Heart left ventricle (tissue), 16 donors: ENCODE measurements around the gene MKI67. TPM values are rescaled to one million over a fixed set of nuclear protein-coding genes. Genes with fewer than 3 reads are reported as not detected.

Experiments used
- ATAC-seq, 4 donors: fragments of 200-7000 bp; cut with Tn5 transposase; one replicate each; pipeline ENCODE4 v1.9.1; 2020 to 2022; ENCODE audit warnings: moderate library complexity in 4 of 4, mild to moderate bottlenecking in 3 of 4, moderate number of reproducible peaks in 1 of 4
- DNase-seq, 5 donors: peaks; one replicate each; pipeline ENCODE4 v3.0.0-alpha.2; 2020
- H3K27ac ChIP-seq, 12 donors: fragments of 200-600 bp; sonication (generic) in 4 of 12; one replicate each; pipeline versions ENCODE4 v1.5.0 to v1.8.0; 2016 to 2022; ENCODE audit warnings: mild to moderate bottlenecking in 2 of 12
- H3K27me3 ChIP-seq, 9 donors: fragments of 200-600 bp; sonication (generic) in 2 of 9; one replicate each; pipeline versions ENCODE4 v1.5.1 to v1.8.0; 2016 to 2022; ENCODE audit warnings: mild to moderate bottlenecking in 3 of 9
- H3K36me3 ChIP-seq, 9 donors: fragments of 200-600 bp; sonication (generic) in 2 of 9; one replicate each; pipeline versions ENCODE4 v1.5.0 to v1.8.0; 2018 to 2022; ENCODE audit warnings: mild to moderate bottlenecking in 2 of 9
- H3K4me1 ChIP-seq, 12 donors: fragments of 200-600 bp; sonication (generic) in 4 of 12; one replicate each; pipeline versions ENCODE4 v1.5.0 to v1.8.0; 2016 to 2022; ENCODE audit warnings: mild to moderate bottlenecking in 3 of 12
- H3K4me3 ChIP-seq, 12 donors: fragments of 200-600 bp; sonication (generic) in 4 of 12; one replicate each; pipeline versions ENCODE4 v1.5.0 to v1.8.0; 2017 to 2022; ENCODE audit warnings: mild to moderate bottlenecking in 9 of 12, moderate library complexity in 4 of 12
- H3K9me3 ChIP-seq, 12 donors: fragments of 200-600 bp; sonication (generic) in 4 of 12; one replicate each; pipeline versions ENCODE4 v1.5.0 to v1.8.0; 2016 to 2022; ENCODE audit warnings: mild to moderate bottlenecking in 1 of 12
- CTCF ChIP-seq, 12 donors: fragments of 200-600 bp; sonication (generic) in 4 of 12; IDR thresholded peaks; one replicate each; pipeline versions ENCODE4 v1.5.0 to v1.8.0; 2018 to 2022; ENCODE audit warnings: antibody characterized with exemption in 12 of 12, mild to moderate bottlenecking in 5 of 12
- POLR2A ChIP-seq, 2 donors: fragments of 450-650 bp; IDR thresholded peaks; one replicate each; pipeline ENCODE4 v1.6.1; 2017; ENCODE audit warnings: antibody characterized with exemption in 2 of 2, mild to moderate bottlenecking in 2 of 2, moderate library complexity in 2 of 2
- WGBS, 4 donors: extraction: QIAGEN DNeasy Blood & Tissue Kit in 2 of 4; methylation state at CpG; one replicate each; pipeline versions ENCODE4 v1.1.5 to v1.1.7; 2013 to 2018; 5-methylcytosine and 5-hydroxymethylcytosine counted together
- intact Hi-C, 10 donors: fragments of 100-400 bp; cut with DNase I; formaldehyde crosslinking; loops; one replicate each; pipeline versions ENCODE4 v1.11.1 to v1.14.2; 2022
- polyA plus RNA-seq, 2 donors: library from polyadenylated mRNA; stranded (reverse); fragments of 200-250 nt; gene quantifications; one replicate each; pipeline ENCODE4 v1.2.3, GENCODE V29; 2013
- total RNA-seq, 9 donors: library from RNA; depleted of rRNA in 2 of 9; stranded (reverse); fragments of >200 nt in 2 of 9; fragmentation: NEBNext Ultra II Directional in 3 of 9; extraction: Animal tissue kit (Norgen Biotek cat#: 25700) in 3 of 9; gene quantifications; one replicate each; pipeline versions ENCODE4 v1.1.0 to v1.2.4, GENCODE V29; 2016 to 2023
- donor health status: ischemic (EF 13 %, LVEDD 7.1; RV severe dilation, severe dysfunction).
- donor health status: healthy with polysubstance abuse.
- donor health status: DM: no; HTN: yes; CAD: no.
- donor health status: DM: no; HTN: no; CAD: no.
- donor health status: ischemic (EF 25% LVEDD 6.9; RV normal size, moderate dysfunction).
- donor health status: ischemic (EF 25% LVEDD 5.7; RV mildly dilated, moderate dysfunction).
- donor health status: healthy.
- donor health status: DM: yes; HTN: yes; CAD: no.
- donor health status: ischemic (EF 35%, LVEDD 5.7; RV mildly dilated, moderate dysfunction).
- donor health status: nonischemic (EF 11% LVEDD 7.7; RV severe dilation, severe dysfunction).
- donor health status: DM: yes; HTN: yes; CAD: no.
- donor health status: PGD.
- donor health status: ischemic (EF 29% LVEDD 5.4; RV normal size, mild dysfunction).
- donor health status: nonischemic (EF 23%, LVEDD 6.1; RV moderate dilation, normal function).

The MKI67 gene
- total and polyA plus RNA-seq, 11 donors = 0.04 to 27.9 (median 0.52) TPM

GRCh38 chr10:128160297-128160711, 34.1 kb upstream of the MKI67 start:
- intact Hi-C loops = no loop called here
- ATAC-seq = no peak
- Histone ChIP-seq H3K27ac (no peak overlapping the region), H3K27me3 (peaks cover 0 to 27% (median 0%) of the 10 kb centered on the region in 9 donors), H3K36me3 (no peaks in the 10 kb centered on the region), H3K4me1 (peaks cover 0 to 9% (median 0%) of the 10 kb centered on the region in 12 donors), H3K9me3 (no peaks in the 10 kb centered on the region), H3K4me3 (no peak overlapping the region)
- TF ChIP-seq POLR2A (IDR thresholded peaks at IDR 0.05) = no peak
- no peak for TF ChIP-seq CTCF (IDR thresholded peaks at IDR 0.05)
- WGBS, 4 donors = 43 to 60% (median 54%) methylated on average over 6 of the region's 6 CpGs
- DNase-seq = no peak

- WGBS, 4 donors = 85 to 90% (median 87%) methylated on average over 9 of the region's 9 CpGs
- Histone ChIP-seq H3K36me3 (no peaks in the 10 kb centered on the region), H3K4me1 (peaks cover 0 to 9% (median 0%) of the 10 kb centered on the region in 12 donors), H3K27ac (no peak overlapping the region), H3K27me3 (peaks cover 0 to 43% (median 3%) of the 10 kb centered on the region in 9 donors), H3K4me3 (no peak overlapping the region), H3K9me3 (no peaks in the 10 kb centered on the region)
- intact Hi-C loops = loop anchor here in 3 of 10 donors (10.0 kb wide), 2 partner anchors 253 to 443 kb away; partner anchors contain the start of gene PTPRE (in 1 of the 3)
- ATAC-seq (no peak), DNase-seq (no peak)
- TF ChIP-seq CTCF (IDR thresholded peaks at IDR 0.05) = no peak
- TF ChIP-seq POLR2A (IDR thresholded peaks at IDR 0.05) = no peak
Measured at GRCh38 chr10:128158021-128158795, 32.0 kb upstream of the MKI67 start.

GRCh38 chr10:128156999-128157755, 31.0 kb upstream of the MKI67 start:
- DNase-seq = no peak
- intact Hi-C loops = loop anchor here in 3 of 10 donors (10.0 kb wide), 2 partner anchors 252 to 442 kb away; partner anchors contain the start of gene PTPRE (in 1 of the 3)
- WGBS, 4 donors = 72 to 79% (median 77%) methylated on average over 9 of the region's 9 CpGs

More at GRCh38 chr10:128156999-128157755, 31.0 kb upstream of the MKI67 start:
- TF ChIP-seq CTCF (IDR thresholded peaks at IDR 0.05) (no peak), POLR2A (IDR thresholded peaks at IDR 0.05) (no peak)
- ATAC-seq = no peak
- Histone ChIP-seq H3K36me3 (no peaks in the 10 kb centered on the region), H3K27ac (no peak overlapping the region), H3K4me1 (peaks cover 0 to 9% (median 0%) of the 10 kb centered on the region in 12 donors), H3K9me3 (no peaks in the 10 kb centered on the region), H3K27me3 (peaks cover 0 to 45% (median 5%) of the 10 kb centered on the region in 9 donors), H3K4me3 (no peak overlapping the region)
